GM23338 (cell line): ENCODE data around the gene ASAP2. TPM values are rescaled to one million over a fixed set of nuclear protein-coding genes. Genes with fewer than 3 reads are reported as not detected.

ENCODE experiments used
- ATAC-seq: fragments of 200-7000 bp; cut with Tn5 transposase; 3 replicates; pipeline ENCODE4 v1.9.1; 2020
- DNase-seq: peaks from one replicate; pipeline ENCODE4 v3.0.0-alpha.2; 2015; ENCODE audit warnings: low spot score
- H2AFZ ChIP-seq: fragments of 200-600 bp; sonication (generic); 2 replicates; pipeline ENCODE4 v1.8.0; 2016; ENCODE audit warnings: antibody characterized with exemption, mild to moderate bottlenecking, moderate library complexity
- H3F3A ChIP-seq: fragments of 200-600 bp; sonication (generic); replicated peaks from 2 replicates; pipeline ENCODE4 v1.8.0; 2017; ENCODE audit warnings: antibody characterized with exemption, mixed run types, low read depth
- H3K27ac ChIP-seq: fragments of 200-600 bp; sonication (generic); 2 replicates; pipeline ENCODE4 v1.6.1; 2016; ENCODE audit warnings: low read depth
- H3K27me3 ChIP-seq: fragments of 200-600 bp; sonication (generic); 2 replicates; pipeline ENCODE4 v1.8.0; 2016; ENCODE audit warnings: mild to moderate bottlenecking, mixed run types, moderate library complexity; ENCODE audit not compliant: insufficient read depth
- H3K36me3 ChIP-seq: fragments of 200-600 bp; sonication (generic); 2 replicates; pipeline ENCODE4 v1.8.0; 2016; ENCODE audit warnings: mild to moderate bottlenecking; ENCODE audit not compliant: insufficient read depth
- H3K4me1 ChIP-seq: fragments of 200-600 bp; sonication (generic); 2 replicates; pipeline ENCODE4 v1.8.0; 2016; ENCODE audit warnings: mild to moderate bottlenecking, moderate library complexity; ENCODE audit not compliant: insufficient read depth
- H3K4me2 ChIP-seq: fragments of 200-600 bp; sonication (generic); 2 replicates; pipeline ENCODE4 v1.7.1; 2017; ENCODE audit warnings: mixed run types
- H3K4me3 ChIP-seq: fragments of 200-600 bp; sonication (generic); 2 replicates; pipeline ENCODE4 v1.6.1; 2016; ENCODE audit warnings: mixed run types
- H3K79me2 ChIP-seq: fragments of 200-600 bp; sonication (generic); replicated peaks from 2 replicates; pipeline ENCODE4 v1.8.0; 2017; ENCODE audit warnings: mild to moderate bottlenecking; ENCODE audit not compliant: insufficient read depth
- H3K9me2 ChIP-seq: fragments of 200-600 bp; sonication (generic); 2 replicates; pipeline ENCODE4 v1.8.0; 2017; ENCODE audit not compliant: insufficient read depth
- H4K20me1 ChIP-seq: fragments of 200-600 bp; sonication (generic); replicated peaks from 2 replicates; pipeline ENCODE4 v1.8.0; 2017; ENCODE audit warnings: mild to moderate bottlenecking; ENCODE audit not compliant: insufficient read depth
- H3K27ac Mint-ChIP-seq: 2 replicates; pipeline ENCODE4 v1.8.0; 2020; ENCODE audit warnings: inconsistent platforms, mild to moderate bottlenecking, moderate library complexity, mixed read lengths
- H3K27me3 Mint-ChIP-seq: 3 replicates; pipeline ENCODE4 v1.8.0; 2022; ENCODE audit warnings: low read depth, mild to moderate bottlenecking, moderate library complexity, mixed read lengths, inconsistent platforms; ENCODE audit not compliant: insufficient read depth, poor library complexity
- H3K36me3 Mint-ChIP-seq: 3 replicates; pipeline ENCODE4 v1.8.0; 2021; ENCODE audit warnings: low read depth, mild to moderate bottlenecking, inconsistent platforms, moderate library complexity, mixed read lengths
- H3K4me1 Mint-ChIP-seq: 3 replicates; pipeline ENCODE4 v1.8.0; 2020; ENCODE audit warnings: mild to moderate bottlenecking, inconsistent platforms, mixed read lengths
- H3K4me3 Mint-ChIP-seq: 3 replicates; pipeline ENCODE4 v1.8.0; 2021; ENCODE audit warnings: moderate library complexity, mild to moderate bottlenecking, inconsistent platforms, mixed read lengths
- H3K9me3 Mint-ChIP-seq: 3 replicates; pipeline ENCODE4 v1.8.0; 2020; ENCODE audit warnings: moderate library complexity, mild to moderate bottlenecking, inconsistent platforms, mixed read lengths
- CREB1 ChIP-seq: fragments of 250-450 bp; sonication (Bioruptor Pico); IDR thresholded peaks from 2 replicates; pipeline ENCODE4 v1.5.0; 2020; ENCODE audit warnings: low read depth, mild to moderate bottlenecking, moderate library complexity
- ETS1 ChIP-seq: IDR thresholded peaks from 2 replicates; pipeline ENCODE4 v1.6.1; 2016; ENCODE audit warnings: antibody characterized with exemption
- EZH2 ChIP-seq: fragments of 200-600 bp; sonication (generic); IDR thresholded peaks from one replicate; pipeline ENCODE4 v1.8.0; 2017; ENCODE audit warnings: antibody characterized with exemption, mild to moderate bottlenecking, low read depth; ENCODE audit not compliant: unreplicated experiment
- EZH2phosphoT487 ChIP-seq: fragments of 200-600 bp; sonication (generic); IDR thresholded peaks from one replicate; pipeline ENCODE4 v1.8.1; 2018; ENCODE audit warnings: antibody characterized with exemption; ENCODE audit not compliant: unreplicated experiment
- JUNB ChIP-seq: IDR thresholded peaks from one replicate; pipeline ENCODE4 v1.6.1; 2016; ENCODE audit warnings: antibody characterized with exemption; ENCODE audit not compliant: unreplicated experiment
- NANOG ChIP-seq: IDR thresholded peaks from 2 replicates; pipeline ENCODE4 v1.6.1; 2016; ENCODE audit warnings: antibody characterized with exemption, borderline replicate concordance
- POLR2AphosphoS5 ChIP-seq: IDR thresholded peaks from 2 replicates; pipeline ENCODE4 v1.6.1; 2016; ENCODE audit warnings: antibody characterized with exemption, low read depth
- STAT1 ChIP-seq: IDR thresholded peaks from one replicate; pipeline ENCODE4 v1.6.1; 2016; ENCODE audit warnings: antibody characterized with exemption; ENCODE audit not compliant: unreplicated experiment
- ZNF114 ChIP-seq: fragments of 250-450 bp; sonication (Bioruptor Pico); IDR thresholded peaks from 2 replicates; pipeline ENCODE4 v1.5.0; 2020; ENCODE audit warnings: mild to moderate bottlenecking, moderate library complexity
- ZNF331 ChIP-seq: fragments of 250-450 bp; sonication (Bioruptor Pico); IDR thresholded peaks from 2 replicates; pipeline ENCODE4 v1.5.0; 2020; ENCODE audit warnings: low read depth, mild to moderate bottlenecking, moderate library complexity
- ZNF462 ChIP-seq: fragments of 250-450 bp; sonication (Bioruptor Pico); IDR thresholded peaks from 2 replicates; pipeline ENCODE4 v1.5.0; 2020; ENCODE audit warnings: mild to moderate bottlenecking, moderate library complexity
- polyA plus RNA-seq: library from polyadenylated mRNA; unstranded; fragments of >200 nt; fragmentation: Nextera tagmentation; extraction: Ambion mirVana; gene quantifications from 2 replicates; pipeline ENCODE4 v1.2.1, GENCODE V29; 2016
- total RNA-seq: library from RNA; depleted of rRNA; stranded (reverse); fragments of >200 nt; shearing (Covaris generic); gene quantifications from 2 replicates; pipeline ENCODE4 v1.2.3, GENCODE V29; 2014
- TF ChIP-seq, protein P1 (sequence below): IDR thresholded peaks from one replicate; pipeline ENCODE4 v1.6.1; 2018; ENCODE audit warnings: antibody characterized with exemption; ENCODE audit not compliant: unreplicated experiment
- TF ChIP-seq, protein P2 (sequence below), 2 experiments: fragments of 200-600 bp in 1 of 2; sonication (generic) in 1 of 2; conservative IDR thresholded peaks; 2 replicates each; pipeline versions ENCODE4 v1.5.1 to v1.6.1; 2016 to 2017; ENCODE audit warnings: antibody characterized with exemption in 2 of 2, low read depth in 2 of 2, mild to moderate bottlenecking in 2 of 2, moderate library complexity in 1 of 2

The ASAP2 gene
- total and polyA plus RNA-seq, 2 experiments from 2014 or later: 2.6 to 15.6 TPM

DNA sequence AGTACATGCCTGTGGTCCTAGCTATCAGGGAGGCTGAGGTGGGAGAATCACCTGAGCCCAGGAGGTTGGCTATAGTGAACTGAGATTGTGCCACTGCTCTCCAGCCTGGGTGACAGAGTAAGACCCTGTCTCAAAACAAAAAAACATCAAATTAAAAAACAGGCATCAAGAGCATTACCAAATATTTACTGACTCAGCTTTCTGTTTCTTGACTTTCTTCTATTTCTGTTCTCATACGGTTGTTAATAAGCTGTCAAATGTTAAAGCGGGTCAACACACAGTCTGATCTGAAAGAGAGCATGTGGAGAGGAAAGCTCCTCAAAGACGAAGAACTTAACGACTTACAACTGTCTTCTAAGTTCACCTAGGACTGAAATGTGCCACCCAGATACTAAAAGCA lies 157.8 kb downstream of the ASAP2 start:
- Histone ChIP-seq H3K4me2 (no peak overlapping the region), H3K27ac (no peak overlapping the region), H3K36me3 (no peaks in the 10 kb centered on the region; the same call in 1 of the 2 replicates), H3K4me1 (no peaks in the 10 kb centered on the region), H3K27me3 (no peaks in the 10 kb centered on the region), H2AFZ (no peak overlapping the region), H3K4me3 (no peak overlapping the region), H4K20me1 (no peaks in the 10 kb centered on the region), H3K79me2 (no peaks in the 10 kb centered on the region), H3K9me2 (no peaks in the 10 kb centered on the region), H3F3A (no peaks in the 10 kb centered on the region)
- Mint-ChIP-seq H3K4me3 (no peak overlapping the region), H3K9me3 (no peaks in the 10 kb centered on the region), H3K4me1 (no peaks in the 10 kb centered on the region), H3K27me3 (peaks cover 3% of the 10 kb centered on the region), H3K36me3 (peaks cover 27% of the 10 kb centered on the region; the same call in 2 of the 3 replicates), H3K27ac (no peak overlapping the region)
- ATAC-seq (no peak), DNase-seq (no peak)
- TF ChIP-seq ZNF462 (CRISPR knock-in tag) (no peak), STAT1 (no peak), POLR2AphosphoS5 (no peak), EZH2phosphoT487 (no peak), JUNB (no peak), EZH2 (no peak), NANOG (no peak), ETS1 (no peak), ZNF114 (CRISPR knock-in tag) (no peak), ZNF331 (CRISPR knock-in tag) (no peak), CREB1 (CRISPR knock-in tag) (no peak)
- TF ChIP-seq, protein P1, sequence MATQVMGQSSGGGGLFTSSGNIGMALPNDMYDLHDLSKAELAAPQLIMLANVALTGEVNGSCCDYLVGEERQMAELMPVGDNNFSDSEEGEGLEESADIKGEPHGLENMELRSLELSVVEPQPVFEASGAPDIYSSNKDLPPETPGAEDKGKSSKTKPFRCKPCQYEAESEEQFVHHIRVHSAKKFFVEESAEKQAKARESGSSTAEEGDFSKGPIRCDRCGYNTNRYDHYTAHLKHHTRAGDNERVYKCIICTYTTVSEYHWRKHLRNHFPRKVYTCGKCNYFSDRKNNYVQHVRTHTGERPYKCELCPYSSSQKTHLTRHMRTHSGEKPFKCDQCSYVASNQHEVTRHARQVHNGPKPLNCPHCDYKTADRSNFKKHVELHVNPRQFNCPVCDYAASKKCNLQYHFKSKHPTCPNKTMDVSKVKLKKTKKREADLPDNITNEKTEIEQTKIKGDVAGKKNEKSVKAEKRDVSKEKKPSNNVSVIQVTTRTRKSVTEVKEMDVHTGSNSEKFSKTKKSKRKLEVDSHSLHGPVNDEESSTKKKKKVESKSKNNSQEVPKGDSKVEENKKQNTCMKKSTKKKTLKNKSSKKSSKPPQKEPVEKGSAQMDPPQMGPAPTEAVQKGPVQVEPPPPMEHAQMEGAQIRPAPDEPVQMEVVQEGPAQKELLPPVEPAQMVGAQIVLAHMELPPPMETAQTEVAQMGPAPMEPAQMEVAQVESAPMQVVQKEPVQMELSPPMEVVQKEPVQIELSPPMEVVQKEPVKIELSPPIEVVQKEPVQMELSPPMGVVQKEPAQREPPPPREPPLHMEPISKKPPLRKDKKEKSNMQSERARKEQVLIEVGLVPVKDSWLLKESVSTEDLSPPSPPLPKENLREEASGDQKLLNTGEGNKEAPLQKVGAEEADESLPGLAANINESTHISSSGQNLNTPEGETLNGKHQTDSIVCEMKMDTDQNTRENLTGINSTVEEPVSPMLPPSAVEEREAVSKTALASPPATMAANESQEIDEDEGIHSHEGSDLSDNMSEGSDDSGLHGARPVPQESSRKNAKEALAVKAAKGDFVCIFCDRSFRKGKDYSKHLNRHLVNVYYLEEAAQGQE: no peak
- TF ChIP-seq, protein P2, sequence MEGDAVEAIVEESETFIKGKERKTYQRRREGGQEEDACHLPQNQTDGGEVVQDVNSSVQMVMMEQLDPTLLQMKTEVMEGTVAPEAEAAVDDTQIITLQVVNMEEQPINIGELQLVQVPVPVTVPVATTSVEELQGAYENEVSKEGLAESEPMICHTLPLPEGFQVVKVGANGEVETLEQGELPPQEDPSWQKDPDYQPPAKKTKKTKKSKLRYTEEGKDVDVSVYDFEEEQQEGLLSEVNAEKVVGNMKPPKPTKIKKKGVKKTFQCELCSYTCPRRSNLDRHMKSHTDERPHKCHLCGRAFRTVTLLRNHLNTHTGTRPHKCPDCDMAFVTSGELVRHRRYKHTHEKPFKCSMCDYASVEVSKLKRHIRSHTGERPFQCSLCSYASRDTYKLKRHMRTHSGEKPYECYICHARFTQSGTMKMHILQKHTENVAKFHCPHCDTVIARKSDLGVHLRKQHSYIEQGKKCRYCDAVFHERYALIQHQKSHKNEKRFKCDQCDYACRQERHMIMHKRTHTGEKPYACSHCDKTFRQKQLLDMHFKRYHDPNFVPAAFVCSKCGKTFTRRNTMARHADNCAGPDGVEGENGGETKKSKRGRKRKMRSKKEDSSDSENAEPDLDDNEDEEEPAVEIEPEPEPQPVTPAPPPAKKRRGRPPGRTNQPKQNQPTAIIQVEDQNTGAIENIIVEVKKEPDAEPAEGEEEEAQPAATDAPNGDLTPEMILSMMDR (conservative IDR thresholded peaks at IDR 0.05; ENCODE audit: low read depth in 2 of 2): no peak
